Stimulated activated CD4-positive, alpha-beta T cell treated with anti-CD3 and anti-CD28 coated beads, Interleukin-15, amount 100 ng/mL, for 24 hours (primary cell): ENCODE data around the gene NODAL.

ENCODE experiments used
- DNase-seq: peaks from one replicate; pipeline ENCODE4 v3.0.0-alpha.2; 2020

The NODAL gene

GRCh38 chr10:70462349-70462984 lies 21.0 kb upstream of the NODAL start:
- no peak for DNase-seq

GRCh38 chr10:70461397-70462348 lies 20.2 kb upstream of the NODAL start:
- peak; percentile 66 for DNase-seq

- no peak for DNase-seq
Observed at GRCh38 chr10:70459774-70460490, 18.5 kb upstream of the NODAL start.

- DNase-seq = no peak
Observed at GRCh38 chr10:70459061-70459773, 17.7 kb upstream of the NODAL start.

GRCh38 chr10:70458329-70459060 lies 17.0 kb upstream of the NODAL start:
- DNase-seq = peak; percentile 77

- DNase-seq = no peak
Observed at GRCh38 chr10:70457759-70458305, 16.4 kb upstream of the NODAL start.

- no peak for DNase-seq
Observed at GRCh38 chr10:70456164-70456563, 14.7 kb upstream of the NODAL start.

- no peak for DNase-seq
Observed at GRCh38 chr10:70455213-70455630, 13.7 kb upstream of the NODAL start.

- no peak for DNase-seq
Observed at GRCh38 chr10:70448236-70448635, 6.8 kb upstream of the NODAL start.

GRCh38 chr10:70445718-70446657 lies 4.5 kb upstream of the NODAL start:
- no peak for DNase-seq

- no peak for DNase-seq
Observed at GRCh38 chr10:70444744-70445143, 3.3 kb upstream of the NODAL start.

- no peak for DNase-seq
Observed at GRCh38 chr10:70442332-70442988, 979 bp upstream of the NODAL start.

- no peak for DNase-seq
Observed at GRCh38 chr10:70441895-70442309, 421 bp upstream of the NODAL start.

- DNase-seq = peak; percentile 42
Observed at GRCh38 chr10:70440296-70441160, 953 bp downstream of the NODAL start.

GRCh38 chr10:70437721-70438120 lies 3.8 kb downstream of the NODAL start:
- no peak for DNase-seq

GRCh38 chr10:70435241-70436085 lies 6.0 kb downstream of the NODAL start:
- no peak for DNase-seq

GRCh38 chr10:70433581-70434280 lies 7.8 kb downstream of the NODAL start:
- DNase-seq = no peak
